Endothelial cell (in vitro differentiated cells): ENCODE measurements around the gene KSR1. TPM values are rescaled to one million over a fixed set of nuclear protein-coding genes. Genes with fewer than 3 reads are reported as not detected.

Experiments used
- DNase-seq: peaks from one replicate; pipeline ENCODE4 v3.0.0; 2021; ENCODE audit warnings: low spot score
- H3K27ac Mint-ChIP-seq: one replicate; pipeline ENCODE4 v1.8.0; 2021; ENCODE audit warnings: mixed read lengths, inconsistent platforms; ENCODE audit not compliant: unreplicated experiment
- H3K27me3 Mint-ChIP-seq: one replicate; pipeline ENCODE4 v1.8.0; 2021; ENCODE audit warnings: mild to moderate bottlenecking, moderate library complexity, mixed read lengths, inconsistent platforms; ENCODE audit not compliant: unreplicated experiment
- H3K36me3 Mint-ChIP-seq: one replicate; pipeline ENCODE4 v1.8.0; 2021; ENCODE audit warnings: mild to moderate bottlenecking, low read depth, mixed read lengths, inconsistent platforms; ENCODE audit not compliant: unreplicated experiment
- H3K4me1 Mint-ChIP-seq: one replicate; pipeline ENCODE4 v1.8.0; 2021; ENCODE audit warnings: mild to moderate bottlenecking, mixed read lengths, inconsistent platforms; ENCODE audit not compliant: unreplicated experiment
- H3K4me3 Mint-ChIP-seq: one replicate; pipeline ENCODE4 v1.8.0; 2021; ENCODE audit warnings: mild to moderate bottlenecking, mixed read lengths, inconsistent platforms; ENCODE audit not compliant: unreplicated experiment
- H3K9me3 Mint-ChIP-seq: one replicate; pipeline ENCODE4 v1.8.0; 2021; ENCODE audit warnings: mixed read lengths, inconsistent platforms; ENCODE audit not compliant: unreplicated experiment
- total RNA-seq: library from RNA; stranded (reverse); fragmentation: NEBNext Ultra II Directional; extraction: Animal tissue kit (Norgen Biotek cat#: 25700); gene quantifications from one replicate; pipeline ENCODE4 v1.2.1, GENCODE V29; 2021; ENCODE audit not compliant: unreplicated experiment
- TF ChIP-seq, protein P1 (sequence below): fragments of 200-600 bp; sonication (generic); IDR thresholded peaks from one replicate; pipeline ENCODE4 v1.5.0; 2021; ENCODE audit warnings: antibody characterized with exemption; ENCODE audit not compliant: unreplicated experiment

The KSR1 gene
- total RNA-seq, 1 donor from 2014 or later: 65.2 TPM

DNA sequence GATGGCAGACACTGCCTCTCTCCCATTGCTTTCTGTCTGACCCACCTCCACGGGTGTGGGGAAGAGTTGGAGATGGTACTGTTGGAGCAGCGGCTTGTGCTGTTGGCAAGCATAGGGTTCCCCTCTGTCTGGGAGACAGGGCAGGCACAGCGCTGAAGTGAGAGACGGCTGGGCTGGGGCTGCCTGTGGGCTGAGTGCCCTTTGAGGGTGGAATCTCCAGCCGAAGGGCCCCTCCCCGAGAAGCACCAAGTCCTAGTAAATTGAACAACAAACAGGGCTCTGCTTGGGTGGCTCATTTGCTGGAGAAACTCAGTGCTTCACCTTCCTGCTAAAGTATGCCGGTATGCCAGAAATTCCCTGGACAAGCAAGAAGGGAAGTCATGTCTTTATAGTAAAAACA is 79.7 kb downstream of the KSR1 start:
- no peaks in the 10 kb centered on the region for H3K27me3 Mint-ChIP-seq
- DNase-seq: no peak
- peaks cover 3% of the 10 kb centered on the region for H3K36me3 Mint-ChIP-seq
- H3K4me3 Mint-ChIP-seq: no peak overlapping the region
- peaks cover 15% of the 10 kb centered on the region for H3K4me1 Mint-ChIP-seq
- H3K9me3 Mint-ChIP-seq: no peaks in the 10 kb centered on the region
- no peak overlapping the region for H3K27ac Mint-ChIP-seq
- TF ChIP-seq, protein P1, sequence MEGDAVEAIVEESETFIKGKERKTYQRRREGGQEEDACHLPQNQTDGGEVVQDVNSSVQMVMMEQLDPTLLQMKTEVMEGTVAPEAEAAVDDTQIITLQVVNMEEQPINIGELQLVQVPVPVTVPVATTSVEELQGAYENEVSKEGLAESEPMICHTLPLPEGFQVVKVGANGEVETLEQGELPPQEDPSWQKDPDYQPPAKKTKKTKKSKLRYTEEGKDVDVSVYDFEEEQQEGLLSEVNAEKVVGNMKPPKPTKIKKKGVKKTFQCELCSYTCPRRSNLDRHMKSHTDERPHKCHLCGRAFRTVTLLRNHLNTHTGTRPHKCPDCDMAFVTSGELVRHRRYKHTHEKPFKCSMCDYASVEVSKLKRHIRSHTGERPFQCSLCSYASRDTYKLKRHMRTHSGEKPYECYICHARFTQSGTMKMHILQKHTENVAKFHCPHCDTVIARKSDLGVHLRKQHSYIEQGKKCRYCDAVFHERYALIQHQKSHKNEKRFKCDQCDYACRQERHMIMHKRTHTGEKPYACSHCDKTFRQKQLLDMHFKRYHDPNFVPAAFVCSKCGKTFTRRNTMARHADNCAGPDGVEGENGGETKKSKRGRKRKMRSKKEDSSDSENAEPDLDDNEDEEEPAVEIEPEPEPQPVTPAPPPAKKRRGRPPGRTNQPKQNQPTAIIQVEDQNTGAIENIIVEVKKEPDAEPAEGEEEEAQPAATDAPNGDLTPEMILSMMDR: no peak

DNA sequence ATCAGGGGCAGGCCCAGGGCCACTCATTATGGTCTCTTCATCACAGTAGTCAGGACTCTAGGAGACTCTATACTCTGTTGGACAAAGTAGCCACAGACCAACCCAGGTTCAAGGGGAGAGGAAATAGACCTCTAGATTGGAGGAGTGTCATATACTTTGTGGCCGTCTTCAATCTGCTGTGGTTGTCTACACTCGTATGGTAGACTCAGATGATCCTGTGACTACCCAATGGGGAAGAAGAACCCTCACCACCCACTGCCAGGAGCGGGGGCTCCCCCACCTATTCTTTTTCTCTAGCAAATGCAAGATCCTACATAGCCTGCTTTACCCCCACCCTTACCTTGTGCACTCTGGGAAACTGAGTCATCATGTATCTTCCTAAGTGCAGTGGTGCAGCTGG is 80.5 kb downstream of the KSR1 start:
- H3K27ac Mint-ChIP-seq: no peak overlapping the region
- no peak for DNase-seq
- H3K36me3 Mint-ChIP-seq: peaks cover 3% of the 10 kb centered on the region
- peaks cover 15% of the 10 kb centered on the region for H3K4me1 Mint-ChIP-seq
- TF ChIP-seq, protein P1: no peak
- H3K27me3 Mint-ChIP-seq: no peaks in the 10 kb centered on the region
- H3K4me3 Mint-ChIP-seq: no peak overlapping the region
- H3K9me3 Mint-ChIP-seq: no peaks in the 10 kb centered on the region

DNA sequence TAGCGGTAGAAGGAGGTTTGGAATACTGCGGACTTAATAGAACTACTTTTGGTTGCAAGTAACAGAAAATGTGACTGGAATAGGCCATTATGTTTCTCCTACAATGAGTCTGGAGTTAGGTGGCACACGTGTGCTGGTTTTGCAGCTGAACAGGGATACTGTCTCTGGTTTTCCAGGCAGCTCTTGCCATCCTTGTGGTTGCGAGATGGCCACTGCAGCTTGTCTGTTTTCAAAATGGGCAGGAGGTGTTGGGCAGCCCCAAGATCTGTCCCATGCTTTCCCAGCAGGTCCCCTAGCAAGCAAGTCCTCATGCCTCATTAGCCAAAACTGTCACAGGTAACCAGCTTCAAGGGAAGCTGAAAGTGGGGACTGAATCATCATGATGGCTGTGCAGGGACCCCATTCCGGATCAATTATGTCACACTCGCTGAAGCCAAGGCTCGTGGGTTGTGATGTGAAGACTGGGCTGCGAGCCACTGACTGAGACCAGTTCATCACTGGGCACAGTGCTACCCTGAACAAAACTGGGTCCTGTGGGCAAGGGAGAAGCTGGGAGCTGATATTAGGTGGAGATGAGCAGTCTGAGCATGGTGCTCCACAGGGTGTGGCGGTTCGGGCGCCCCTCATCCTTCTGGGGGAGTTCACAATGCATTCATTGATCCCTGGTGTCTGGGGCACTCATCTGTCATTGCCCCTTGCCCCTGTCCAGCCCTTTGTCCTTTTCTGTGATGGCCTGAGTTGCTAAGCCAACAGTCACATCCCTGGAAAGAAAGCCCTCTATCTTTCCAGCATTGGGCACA is 82.1 kb downstream of the KSR1 start:
- Mint-ChIP-seq H3K27ac (no peak overlapping the region), H3K27me3 (no peaks in the 10 kb centered on the region), H3K4me1 (peaks cover 15% of the 10 kb centered on the region), H3K9me3 (no peaks in the 10 kb centered on the region), H3K4me3 (no peak overlapping the region), H3K36me3 (peaks cover 3% of the 10 kb centered on the region)
- no peak for DNase-seq
- TF ChIP-seq, protein P1: no peak

DNA sequence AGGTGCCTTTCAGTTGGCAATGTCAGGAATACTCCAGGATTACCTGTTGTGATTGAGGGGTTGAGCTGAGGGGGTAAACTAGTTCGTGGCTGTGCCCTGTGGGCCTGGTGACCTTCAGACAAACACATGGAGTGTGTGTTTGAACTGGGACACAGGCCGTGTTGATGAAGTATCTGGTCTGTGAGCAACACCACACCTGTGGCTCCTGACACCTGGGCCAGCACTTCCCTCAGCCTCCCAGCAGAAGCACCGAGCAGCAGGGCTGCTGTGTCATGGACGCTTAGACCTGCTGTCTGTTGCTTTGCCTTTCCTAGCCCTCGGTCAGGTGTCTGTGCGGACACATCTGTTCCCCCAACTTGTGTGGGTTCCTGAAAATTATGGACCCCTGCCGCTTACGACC is 82.9 kb downstream of the KSR1 start:
- H3K27ac Mint-ChIP-seq: no peak overlapping the region

More for the DNA sequence above, 82.9 kb downstream of the KSR1 start:
- TF ChIP-seq, protein P1: no peak
- Mint-ChIP-seq H3K4me3 (no peak overlapping the region), H3K9me3 (no peaks in the 10 kb centered on the region), H3K36me3 (peaks cover 3% of the 10 kb centered on the region), H3K27me3 (peaks cover 5% of the 10 kb centered on the region), H3K4me1 (peaks cover 15% of the 10 kb centered on the region)
- no peak for DNase-seq
